ENCODE results near the gene CYB561.

Gene CYB561

GRCh38 chr17:63405741-63406261 lies 40.3 kb downstream of the CYB561 start:
- no peak for DNase-seq

- no peak for DNase-seq
These were observed 41.1 kb downstream of the CYB561 start for GRCh38 chr17:63405020-63405419.

- no peak for DNase-seq
These were observed 43.5 kb downstream of the CYB561 start for GRCh38 chr17:63402431-63403212.

- no peak for DNase-seq
These were observed 46.2 kb downstream of the CYB561 start for GRCh38 chr17:63399856-63400255.

- DNase-seq = no peak
These were observed 46.8 kb downstream of the CYB561 start for GRCh38 chr17:63399316-63399715.

- DNase-seq = no peak
These were observed 47.4 kb downstream of the CYB561 start for GRCh38 chr17:63398680-63399079.

- no peak for DNase-seq
These were observed 50.9 kb downstream of the CYB561 start for GRCh38 chr17:63395075-63395805.

GRCh38 chr17:63390090-63390489 lies 56.0 kb downstream of the CYB561 start:
- no peak for DNase-seq

GRCh38 chr17:63387656-63388340 lies 58.3 kb downstream of the CYB561 start:
- no peak for DNase-seq

GRCh38 chr17:63382826-63383225 lies 63.3 kb downstream of the CYB561 start:
- DNase-seq = no peak

All from cortex of kidney (tissue), 1 donor.